Panc1 (cell line): Measurements from ENCODE around the gene EFCC1.

Experiments
- POLR2AphosphoS5 ChIP-seq: IDR thresholded peaks from 2 replicates; pipeline ENCODE4 v1.6.1; 2012; ENCODE audit warnings: mild to moderate bottlenecking, low read depth, low read length, moderate library complexity
- SIN3A ChIP-seq: IDR thresholded peaks from 2 replicates; pipeline ENCODE4 v1.6.1; 2012; ENCODE audit warnings: low read depth, mild to moderate bottlenecking, low read length, moderate library complexity, borderline replicate concordance; ENCODE audit not compliant: insufficient read depth
- TF ChIP-seq, protein P1 (sequence below): fragments of 450-650 bp; IDR thresholded peaks from 2 replicates; pipeline ENCODE4 v1.5.1; 2017; ENCODE audit warnings: mild to moderate bottlenecking
- TF ChIP-seq, protein P2 (sequence below), 2 experiments: IDR thresholded peaks; 2 replicates each; pipeline ENCODE4 v1.6.1; 2011 to 2012; ENCODE audit warnings: low read depth in 2 of 2, control low read depth in 1 of 2, low read length in 1 of 2, mild to moderate bottlenecking in 1 of 2, moderate library complexity in 1 of 2; ENCODE audit not compliant: insufficient read depth in 1 of 2

DNA sequence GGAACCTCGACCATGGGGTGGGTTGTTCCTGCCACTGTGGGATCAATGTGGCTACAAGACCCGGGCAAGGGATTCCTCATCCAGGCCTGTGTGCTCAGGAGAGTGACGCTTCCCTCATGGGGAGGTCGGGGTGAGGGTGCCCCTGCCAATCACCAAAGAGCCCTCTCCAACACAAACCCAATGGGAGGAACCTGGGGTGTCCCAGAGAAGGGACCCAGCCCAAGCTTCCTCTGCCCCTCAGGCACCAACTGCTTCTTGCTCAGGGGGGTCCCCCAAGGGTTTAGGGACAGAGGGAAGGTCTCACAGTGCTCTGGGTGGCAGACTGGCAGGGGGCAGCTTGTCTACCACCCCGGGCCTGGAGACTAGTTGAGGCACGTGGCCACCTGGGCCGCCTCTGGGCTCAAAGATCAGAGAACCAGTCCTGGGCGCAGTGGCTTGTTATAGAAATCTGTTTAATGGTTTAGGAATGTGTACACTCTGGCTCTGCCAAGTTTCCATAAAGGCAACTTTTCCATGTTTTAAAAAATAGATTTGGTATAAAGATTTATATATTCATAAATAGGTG, 86.1 kb downstream of the EFCC1 start:
- TF ChIP-seq POLR2AphosphoS5 (no peak), SIN3A (no peak)
- TF ChIP-seq, protein P1, sequence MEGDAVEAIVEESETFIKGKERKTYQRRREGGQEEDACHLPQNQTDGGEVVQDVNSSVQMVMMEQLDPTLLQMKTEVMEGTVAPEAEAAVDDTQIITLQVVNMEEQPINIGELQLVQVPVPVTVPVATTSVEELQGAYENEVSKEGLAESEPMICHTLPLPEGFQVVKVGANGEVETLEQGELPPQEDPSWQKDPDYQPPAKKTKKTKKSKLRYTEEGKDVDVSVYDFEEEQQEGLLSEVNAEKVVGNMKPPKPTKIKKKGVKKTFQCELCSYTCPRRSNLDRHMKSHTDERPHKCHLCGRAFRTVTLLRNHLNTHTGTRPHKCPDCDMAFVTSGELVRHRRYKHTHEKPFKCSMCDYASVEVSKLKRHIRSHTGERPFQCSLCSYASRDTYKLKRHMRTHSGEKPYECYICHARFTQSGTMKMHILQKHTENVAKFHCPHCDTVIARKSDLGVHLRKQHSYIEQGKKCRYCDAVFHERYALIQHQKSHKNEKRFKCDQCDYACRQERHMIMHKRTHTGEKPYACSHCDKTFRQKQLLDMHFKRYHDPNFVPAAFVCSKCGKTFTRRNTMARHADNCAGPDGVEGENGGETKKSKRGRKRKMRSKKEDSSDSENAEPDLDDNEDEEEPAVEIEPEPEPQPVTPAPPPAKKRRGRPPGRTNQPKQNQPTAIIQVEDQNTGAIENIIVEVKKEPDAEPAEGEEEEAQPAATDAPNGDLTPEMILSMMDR = no peak
- TF ChIP-seq, protein P2, sequence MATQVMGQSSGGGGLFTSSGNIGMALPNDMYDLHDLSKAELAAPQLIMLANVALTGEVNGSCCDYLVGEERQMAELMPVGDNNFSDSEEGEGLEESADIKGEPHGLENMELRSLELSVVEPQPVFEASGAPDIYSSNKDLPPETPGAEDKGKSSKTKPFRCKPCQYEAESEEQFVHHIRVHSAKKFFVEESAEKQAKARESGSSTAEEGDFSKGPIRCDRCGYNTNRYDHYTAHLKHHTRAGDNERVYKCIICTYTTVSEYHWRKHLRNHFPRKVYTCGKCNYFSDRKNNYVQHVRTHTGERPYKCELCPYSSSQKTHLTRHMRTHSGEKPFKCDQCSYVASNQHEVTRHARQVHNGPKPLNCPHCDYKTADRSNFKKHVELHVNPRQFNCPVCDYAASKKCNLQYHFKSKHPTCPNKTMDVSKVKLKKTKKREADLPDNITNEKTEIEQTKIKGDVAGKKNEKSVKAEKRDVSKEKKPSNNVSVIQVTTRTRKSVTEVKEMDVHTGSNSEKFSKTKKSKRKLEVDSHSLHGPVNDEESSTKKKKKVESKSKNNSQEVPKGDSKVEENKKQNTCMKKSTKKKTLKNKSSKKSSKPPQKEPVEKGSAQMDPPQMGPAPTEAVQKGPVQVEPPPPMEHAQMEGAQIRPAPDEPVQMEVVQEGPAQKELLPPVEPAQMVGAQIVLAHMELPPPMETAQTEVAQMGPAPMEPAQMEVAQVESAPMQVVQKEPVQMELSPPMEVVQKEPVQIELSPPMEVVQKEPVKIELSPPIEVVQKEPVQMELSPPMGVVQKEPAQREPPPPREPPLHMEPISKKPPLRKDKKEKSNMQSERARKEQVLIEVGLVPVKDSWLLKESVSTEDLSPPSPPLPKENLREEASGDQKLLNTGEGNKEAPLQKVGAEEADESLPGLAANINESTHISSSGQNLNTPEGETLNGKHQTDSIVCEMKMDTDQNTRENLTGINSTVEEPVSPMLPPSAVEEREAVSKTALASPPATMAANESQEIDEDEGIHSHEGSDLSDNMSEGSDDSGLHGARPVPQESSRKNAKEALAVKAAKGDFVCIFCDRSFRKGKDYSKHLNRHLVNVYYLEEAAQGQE (IDR thresholded peaks at IDR 0.05; ENCODE audit: insufficient read depth in 1 of 2, low read depth in 2 of 2, low read length in 1 of 2) = no peak
